SU-DHL-6 (cell line): ENCODE measurements around the gene PPP1R12B.
"Not testable (repeated sequence)": the region's sequence is repeated elsewhere in the genome, so short reads cannot be mapped to it uniquely, and the experiment has no call there.

ENCODE experiments used
- H2AFZ ChIP-seq: fragments of 200-600 bp; sonication (generic); 2 replicates; pipeline ENCODE4 v1.6.1; 2014; ENCODE audit warnings: low read depth, mild to moderate bottlenecking, moderate library complexity, mixed read lengths, antibody characterized with exemption, low read length; ENCODE audit not compliant: severe bottlenecking
- H3F3A ChIP-seq: fragments of 200-600 bp; shearing (Covaris generic); 2 replicates; pipeline ENCODE4 v1.6.0; 2016; ENCODE audit warnings: antibody characterized with exemption, mild to moderate bottlenecking; ENCODE audit not compliant: insufficient read depth
- H3K27ac ChIP-seq: fragments of 200-600 bp; sonication (generic); 2 replicates; pipeline ENCODE4 v1.5.1; 2016; ENCODE audit warnings: low read depth, mild to moderate bottlenecking, low read length, moderate library complexity, mixed read lengths
- H3K27me3 ChIP-seq: fragments of 200-600 bp; sonication (generic), shearing (Covaris generic); 2 replicates; pipeline ENCODE4 v1.6.0; 2014; ENCODE audit warnings: mild to moderate bottlenecking, low read length
- H3K36me3 ChIP-seq: fragments of 200-600 bp; sonication (generic); 2 replicates; pipeline ENCODE4 v1.6.1; 2014; ENCODE audit warnings: mild to moderate bottlenecking, low read length, mixed read lengths
- H3K4me2 ChIP-seq: fragments of 300-600, 200-600 bp; shearing (Covaris generic), sonication (generic); 2 replicates; pipeline ENCODE4 v1.6.0; 2014; ENCODE audit warnings: low read length, low read depth, mild to moderate bottlenecking; ENCODE audit not compliant: poor library complexity, severe bottlenecking
- H3K4me3 ChIP-seq: fragments of 200-600 bp; sonication (generic); 2 replicates; pipeline ENCODE4 v1.5.1; 2014; ENCODE audit warnings: antibody characterized with exemption, low read length, mild to moderate bottlenecking, mixed read lengths; ENCODE audit not compliant: insufficient read depth, poor library complexity, severe bottlenecking
- H3K79me2 ChIP-seq: fragments of 200-600 bp; sonication (generic); 2 replicates; pipeline ENCODE4 v1.6.1; 2014; ENCODE audit warnings: mild to moderate bottlenecking, low read length, moderate library complexity; ENCODE audit not compliant: insufficient read depth
- H3K9ac ChIP-seq: fragments of 200-600 bp; sonication (generic); 2 replicates; pipeline ENCODE4 v1.7.0; 2014; ENCODE audit warnings: mild to moderate bottlenecking, low read length
- H3K9me2 ChIP-seq: fragments of 200-600 bp; sonication (generic); replicated peaks from 2 replicates; pipeline ENCODE4 v1.6.1; 2014; ENCODE audit warnings: low read length; ENCODE audit not compliant: insufficient read depth
- H3K9me3 ChIP-seq: fragments of 200-600 bp; sonication (generic); 2 replicates; pipeline ENCODE4 v1.6.1; 2014; ENCODE audit warnings: low read length, mixed read lengths; ENCODE audit not compliant: insufficient read depth
- H4K20me1 ChIP-seq: fragments of 200-600 bp; sonication (generic); 2 replicates; pipeline ENCODE4 v1.6.1; 2014; ENCODE audit warnings: low read depth, mild to moderate bottlenecking, antibody characterized with exemption, low read length, moderate library complexity, mixed read lengths
- EZH2phosphoT487 ChIP-seq: fragments of 200-600 bp; sonication (generic), shearing (Covaris generic); conservative IDR thresholded peaks from 2 replicates; pipeline ENCODE4 v1.6.1; 2018; ENCODE audit warnings: mild to moderate bottlenecking, antibody characterized with exemption, low read length, moderate library complexity, mixed read lengths
- TF ChIP-seq, protein P1 (sequence below): fragments of 200-600 bp; sonication (generic); IDR thresholded peaks from one replicate; pipeline ENCODE4 v1.5.1; 2017; ENCODE audit warnings: antibody characterized with exemption, mild to moderate bottlenecking, low read length, moderate library complexity; ENCODE audit not compliant: insufficient read depth, poor library complexity, severe bottlenecking

Gene PPP1R12B

DNA sequence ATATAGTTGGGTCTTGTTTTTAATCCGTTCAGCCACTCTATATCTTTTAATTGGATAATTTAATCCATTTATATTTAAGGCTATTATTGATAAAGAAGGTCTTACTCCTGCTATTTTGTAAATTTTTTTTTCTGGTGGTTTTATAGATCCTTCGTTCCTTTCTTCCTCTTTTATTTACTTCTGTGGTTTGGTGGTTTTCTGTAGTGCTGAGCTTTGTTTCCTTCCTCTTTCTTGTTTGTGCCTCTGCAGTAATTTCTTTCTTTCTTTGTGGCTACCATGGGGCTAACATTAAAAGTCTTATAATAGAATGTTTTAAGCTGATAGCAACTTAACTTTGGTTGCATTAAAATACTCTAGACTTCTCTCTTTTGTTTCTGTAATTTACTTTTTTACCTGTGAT is 135.5 kb downstream of the PPP1R12B start:
- H3K27me3 ChIP-seq, H4K20me1 ChIP-seq, H3F3A ChIP-seq, H2AFZ ChIP-seq, H3K79me2 ChIP-seq, H3K9me2 ChIP-seq, H3K36me3 ChIP-seq, H3K9ac ChIP-seq: not testable (repeated sequence)
- Histone ChIP-seq H3K4me2 (peak overlapping the region; percentile 73), H3K9me3 (peaks cover 10% of the 10 kb centered on the region; the same call in 1 of the 2 replicates), H3K4me3 (peak overlapping the region; percentile 17), H3K27ac (peak overlapping the region; percentile 77)

DNA sequence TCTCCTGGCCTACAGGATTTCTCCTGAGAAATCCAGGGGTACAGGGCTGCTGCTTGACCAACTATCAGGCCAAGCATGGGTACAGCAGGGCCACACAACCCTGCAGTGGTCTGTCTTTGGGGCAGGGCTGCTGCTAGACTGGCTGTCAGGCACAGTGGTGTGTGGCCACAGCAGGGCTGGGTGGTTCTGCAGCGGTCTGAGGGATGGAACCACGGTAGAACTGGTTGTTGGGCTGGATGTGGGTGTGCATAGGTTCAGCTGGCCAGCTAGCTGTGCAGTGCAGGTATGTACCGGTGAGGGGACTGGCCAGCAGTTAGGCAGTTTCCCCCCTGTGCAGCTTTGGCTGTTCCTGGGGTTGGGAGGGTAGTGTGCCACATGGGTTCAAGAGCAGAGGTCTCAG is 136.3 kb downstream of the PPP1R12B start:
- H4K20me1 ChIP-seq, H3K79me2 ChIP-seq, H3K9me2 ChIP-seq, H3K36me3 ChIP-seq, H3F3A ChIP-seq, H3K9ac ChIP-seq, H3K27me3 ChIP-seq, H2AFZ ChIP-seq: not testable (repeated sequence)
- Histone ChIP-seq H3K9me3 (peaks cover 10% of the 10 kb centered on the region; the same call in 1 of the 2 replicates), H3K27ac (peak overlapping the region; percentile 77), H3K4me2 (peak overlapping the region; percentile 73), H3K4me3 (peak overlapping the region; percentile 24)

DNA sequence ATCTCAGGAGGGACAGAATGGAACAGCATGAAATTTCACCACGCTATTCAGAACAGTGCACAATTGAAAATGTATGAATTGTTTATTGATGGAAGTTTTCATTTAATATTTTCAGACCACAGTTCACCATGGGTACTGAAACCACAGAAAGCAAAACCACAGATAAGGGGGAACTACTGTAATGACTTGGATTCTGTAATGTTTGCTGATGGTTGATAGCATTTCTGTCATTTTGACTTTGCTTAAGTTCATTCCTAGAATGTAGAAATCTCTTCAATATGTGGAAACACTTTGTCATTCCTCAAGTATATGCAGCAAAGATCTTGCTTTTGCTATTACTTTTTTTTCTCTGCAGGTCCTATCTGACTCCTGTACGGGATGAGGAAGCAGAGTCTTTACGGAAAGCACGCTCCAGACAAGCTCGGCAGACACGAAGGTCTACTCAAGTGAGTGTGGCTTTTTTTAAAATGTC is 139.7 kb downstream of the PPP1R12B start:
- not testable (repeated sequence) for H3K27me3 ChIP-seq, H3K9ac ChIP-seq

DNA sequence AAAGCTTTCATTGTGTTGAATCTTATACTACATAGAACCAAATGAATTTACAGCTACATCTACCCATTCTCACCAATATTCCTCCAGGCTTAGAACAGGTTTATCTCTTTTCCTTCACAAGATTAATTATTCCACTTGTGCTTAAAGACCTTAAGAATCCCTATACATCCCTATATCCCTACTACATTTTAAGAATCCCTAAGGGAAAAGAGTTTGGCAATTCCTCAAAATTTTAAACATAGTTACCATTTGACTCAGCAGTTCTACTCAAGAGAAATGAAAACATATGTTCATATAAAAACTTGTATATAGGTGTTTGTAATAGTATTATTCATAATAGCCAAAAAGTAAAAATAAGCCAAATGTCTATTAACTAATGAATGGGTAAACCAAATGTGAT is 140.6 kb downstream of the PPP1R12B start:
- not testable (repeated sequence) for H3K79me2 ChIP-seq, H3K27ac ChIP-seq, H3K4me3 ChIP-seq, H2AFZ ChIP-seq, H3K36me3 ChIP-seq, H3F3A ChIP-seq, H3K4me2 ChIP-seq, H4K20me1 ChIP-seq, H3K9me2 ChIP-seq, H3K9ac ChIP-seq, H3K27me3 ChIP-seq
- H3K9me3 ChIP-seq = peaks cover 10% of the 10 kb centered on the region; the same call in 1 of the 2 replicates

More for the DNA sequence above, 139.7 kb downstream of the PPP1R12B start:
- not testable (repeated sequence) for H3K9me2 ChIP-seq, H3K27ac ChIP-seq, H4K20me1 ChIP-seq, H2AFZ ChIP-seq, H3K4me2 ChIP-seq, H3K36me3 ChIP-seq, H3K4me3 ChIP-seq, H3K79me2 ChIP-seq, H3F3A ChIP-seq
- peaks cover 10% of the 10 kb centered on the region; the same call in 1 of the 2 replicates for H3K9me3 ChIP-seq

DNA sequence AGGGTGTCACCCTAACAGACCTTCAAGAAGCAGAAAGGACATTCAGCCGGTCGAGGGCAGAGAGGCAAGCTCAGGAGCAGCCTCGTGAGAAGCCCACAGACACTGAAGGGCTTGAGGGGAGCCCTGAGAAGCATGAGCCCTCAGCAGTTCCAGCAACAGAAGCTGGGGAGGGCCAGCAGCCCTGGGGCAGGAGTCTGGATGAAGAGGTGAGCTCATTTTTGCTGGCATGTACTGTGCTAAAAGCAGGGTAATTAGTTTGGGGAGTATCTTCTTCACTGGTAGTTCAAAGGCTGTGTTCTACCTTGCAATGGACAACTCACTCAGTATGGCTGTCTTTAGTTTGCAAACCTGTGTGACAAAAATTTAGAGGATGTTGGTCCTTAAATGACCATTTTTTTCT is 144.6 kb downstream of the PPP1R12B start:
- H2AFZ ChIP-seq, H3K4me2 ChIP-seq, H3K9me2 ChIP-seq, H3K9me3 ChIP-seq, H3F3A ChIP-seq, H3K27me3 ChIP-seq, H3K36me3 ChIP-seq, H3K27ac ChIP-seq, H3K79me2 ChIP-seq, H4K20me1 ChIP-seq, H3K9ac ChIP-seq, H3K4me3 ChIP-seq: not testable (repeated sequence)

DNA sequence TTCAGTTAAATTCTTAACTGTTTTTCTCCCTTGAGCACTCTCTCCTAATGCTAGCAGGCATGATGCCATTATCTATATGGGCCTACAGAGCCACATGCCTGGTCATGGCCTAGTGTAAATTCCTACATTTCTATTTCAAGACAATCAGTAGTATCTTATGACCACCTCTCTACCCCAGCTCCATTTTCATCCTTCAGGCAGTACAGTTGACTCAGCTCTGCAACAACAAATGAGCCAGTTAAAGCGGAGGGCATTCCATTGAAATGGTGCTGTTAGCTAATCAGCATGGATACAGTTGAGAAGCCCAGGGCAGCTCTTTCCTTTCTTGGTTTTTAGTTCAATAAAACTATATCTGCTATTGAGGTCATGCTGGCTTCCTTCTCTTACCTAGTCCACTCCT is 150.0 kb downstream of the PPP1R12B start:
- TF ChIP-seq EZH2phosphoT487 = no peak
- TF ChIP-seq, protein P1, sequence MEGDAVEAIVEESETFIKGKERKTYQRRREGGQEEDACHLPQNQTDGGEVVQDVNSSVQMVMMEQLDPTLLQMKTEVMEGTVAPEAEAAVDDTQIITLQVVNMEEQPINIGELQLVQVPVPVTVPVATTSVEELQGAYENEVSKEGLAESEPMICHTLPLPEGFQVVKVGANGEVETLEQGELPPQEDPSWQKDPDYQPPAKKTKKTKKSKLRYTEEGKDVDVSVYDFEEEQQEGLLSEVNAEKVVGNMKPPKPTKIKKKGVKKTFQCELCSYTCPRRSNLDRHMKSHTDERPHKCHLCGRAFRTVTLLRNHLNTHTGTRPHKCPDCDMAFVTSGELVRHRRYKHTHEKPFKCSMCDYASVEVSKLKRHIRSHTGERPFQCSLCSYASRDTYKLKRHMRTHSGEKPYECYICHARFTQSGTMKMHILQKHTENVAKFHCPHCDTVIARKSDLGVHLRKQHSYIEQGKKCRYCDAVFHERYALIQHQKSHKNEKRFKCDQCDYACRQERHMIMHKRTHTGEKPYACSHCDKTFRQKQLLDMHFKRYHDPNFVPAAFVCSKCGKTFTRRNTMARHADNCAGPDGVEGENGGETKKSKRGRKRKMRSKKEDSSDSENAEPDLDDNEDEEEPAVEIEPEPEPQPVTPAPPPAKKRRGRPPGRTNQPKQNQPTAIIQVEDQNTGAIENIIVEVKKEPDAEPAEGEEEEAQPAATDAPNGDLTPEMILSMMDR = no peak
- Histone ChIP-seq H3K36me3 (no peaks in the 10 kb centered on the region), H3F3A (no peaks in the 10 kb centered on the region), H4K20me1 (no peaks in the 10 kb centered on the region), H3K27ac (no peak overlapping the region), H3K9ac (no peak overlapping the region), H3K9me3 (no peaks in the 10 kb centered on the region), H2AFZ (no peak overlapping the region), H3K9me2 (no peaks in the 10 kb centered on the region), H3K79me2 (no peaks in the 10 kb centered on the region), H3K4me3 (no peak overlapping the region), H3K27me3 (no peaks in the 10 kb centered on the region), H3K4me2 (no peak overlapping the region)

DNA sequence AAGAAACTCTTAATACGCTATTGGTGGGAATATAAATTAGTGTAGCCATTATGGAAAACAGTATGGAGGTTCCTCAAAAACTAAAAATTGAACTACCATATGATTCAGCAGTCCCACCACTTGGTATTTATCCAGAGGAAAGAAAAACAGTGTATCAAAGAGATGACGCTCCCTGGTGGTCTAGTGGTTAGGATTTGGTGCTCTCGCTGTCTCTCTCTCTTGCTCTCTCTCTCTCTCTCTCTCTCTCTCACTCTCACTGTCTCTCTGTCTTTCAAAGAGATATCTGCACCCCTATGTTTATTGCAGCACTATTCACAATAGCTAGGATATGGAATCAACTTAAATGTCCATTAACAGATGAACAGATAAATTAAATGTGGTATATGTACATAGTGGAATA is 151.5 kb downstream of the PPP1R12B start:
- not testable (repeated sequence) for H3K4me3 ChIP-seq, H3K27ac ChIP-seq, H3K9me2 ChIP-seq, H3K9me3 ChIP-seq, H4K20me1 ChIP-seq, H3K36me3 ChIP-seq, H3K4me2 ChIP-seq, H3K27me3 ChIP-seq, H3K79me2 ChIP-seq, H3K9ac ChIP-seq, H3F3A ChIP-seq, H2AFZ ChIP-seq
